ENCODE measurements around the gene GLS.
"Not testable (repeated sequence)": the region's sequence is repeated elsewhere in the genome, so short reads cannot be mapped to it uniquely, and the experiment has no call there.

Gene GLS

GRCh38 chr2:190856985-190857384 is 23.6 kb upstream of the GLS start:
- DNase-seq (ENCODE audit: low spot score): no peak

GRCh38 chr2:190858817-190859216 is 21.8 kb upstream of the GLS start:
- DNase-seq (ENCODE audit: low spot score): no peak

DNA sequence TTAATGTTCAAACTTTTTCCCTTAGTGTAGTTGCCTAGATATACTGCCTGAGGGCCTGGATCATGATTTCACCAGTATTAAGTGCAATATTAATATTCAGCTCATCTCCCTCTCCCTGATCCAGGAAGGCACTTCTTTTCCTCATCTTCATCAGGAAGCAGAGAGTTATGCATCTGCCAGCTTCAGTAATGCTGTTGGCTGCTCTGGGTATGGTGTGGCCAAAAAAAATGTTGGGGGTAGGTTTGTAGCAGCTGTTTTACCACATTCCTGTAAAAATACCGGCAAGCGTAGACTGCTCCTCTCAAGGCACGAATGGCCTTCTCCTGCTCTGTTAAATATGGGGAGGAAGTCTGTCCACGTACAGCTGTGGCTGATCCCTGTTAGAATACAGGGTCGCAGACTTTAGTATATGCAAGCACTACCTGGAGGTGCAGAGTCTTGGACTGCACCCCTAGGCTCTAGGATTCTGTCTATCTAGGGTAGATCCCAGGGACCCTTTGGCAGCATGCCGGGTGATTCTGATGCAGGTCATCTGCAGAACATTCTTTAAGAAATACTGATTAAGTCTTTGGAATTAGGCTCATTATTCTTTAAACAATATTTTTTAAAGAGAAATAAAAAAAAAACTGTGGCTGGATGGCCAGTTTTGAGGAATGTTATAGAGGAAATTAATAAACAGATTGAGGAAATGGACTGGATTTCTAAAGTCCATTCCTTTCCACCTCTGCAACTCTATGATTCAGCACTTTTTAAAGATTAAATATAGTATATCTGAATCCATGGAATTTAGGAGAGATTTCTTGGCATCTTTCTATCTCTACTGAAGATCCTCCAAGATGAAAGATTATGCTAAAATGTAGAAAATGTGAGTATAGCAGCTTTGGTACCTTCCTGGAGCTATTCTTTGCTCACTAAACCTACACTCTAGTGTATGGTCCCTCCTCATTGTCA is 21.0 kb upstream of the GLS start:
- no peak for DNase-seq (ENCODE audit: low spot score)

- DNase-seq (ENCODE audit: low spot score): no peak
Measured at GRCh38 chr2:190860985-190861680, 19.5 kb upstream of the GLS start.

- DNase-seq (ENCODE audit: low spot score): not testable (repeated sequence)
Measured at GRCh38 chr2:190862128-190862527, 18.5 kb upstream of the GLS start.

- DNase-seq (ENCODE audit: low spot score): no peak
Measured at GRCh38 chr2:190862571-190862991, 18.0 kb upstream of the GLS start.

- DNase-seq (ENCODE audit: low spot score): no peak
Measured at GRCh38 chr2:190863946-190864345, 16.7 kb upstream of the GLS start.

DNA sequence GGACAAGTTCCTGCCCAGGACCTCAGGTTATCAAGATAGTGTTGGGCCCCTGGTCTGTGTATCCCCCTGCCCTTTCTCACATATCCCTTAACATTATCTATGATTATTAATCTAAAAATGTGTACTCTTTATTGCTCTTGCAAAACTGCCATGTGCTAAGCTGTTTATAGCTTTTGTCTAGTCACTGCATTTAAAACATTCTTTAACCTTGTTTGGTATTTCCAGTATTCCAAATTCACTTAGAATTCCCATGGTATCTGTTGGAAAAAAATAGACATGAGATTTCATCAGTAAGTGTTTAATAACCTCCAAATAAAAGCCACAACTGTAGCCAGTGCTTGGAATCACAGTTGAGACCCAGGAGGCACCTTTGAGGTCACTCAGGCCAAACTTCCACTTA is 16.2 kb upstream of the GLS start:
- DNase-seq (ENCODE audit: low spot score): no peak

DNA sequence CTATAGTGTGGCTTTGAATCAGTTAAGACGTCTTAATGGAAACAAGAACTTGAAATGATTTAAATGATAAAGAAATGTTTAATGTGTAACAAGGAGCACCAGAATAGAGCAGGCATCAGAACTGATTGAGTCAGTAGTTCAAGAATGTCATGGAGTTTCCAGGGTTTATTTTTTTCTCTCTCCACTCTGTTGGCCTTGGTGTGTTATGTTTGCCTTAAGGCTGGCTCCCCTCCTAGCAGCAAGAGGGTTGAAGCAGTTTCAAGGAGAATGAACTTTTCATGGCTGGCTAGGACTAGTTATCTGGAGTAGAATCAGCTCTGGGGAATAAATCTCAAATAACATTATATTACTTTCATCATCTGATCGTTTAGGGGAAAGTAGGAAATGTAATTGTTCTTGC is 13.4 kb upstream of the GLS start:
- DNase-seq (ENCODE audit: low spot score): no peak

GRCh38 chr2:190867832-190868231 is 12.8 kb upstream of the GLS start:
- DNase-seq (ENCODE audit: low spot score): no peak

GRCh38 chr2:190869721-190870120 is 10.9 kb upstream of the GLS start:
- no peak for DNase-seq (ENCODE audit: low spot score)

DNA sequence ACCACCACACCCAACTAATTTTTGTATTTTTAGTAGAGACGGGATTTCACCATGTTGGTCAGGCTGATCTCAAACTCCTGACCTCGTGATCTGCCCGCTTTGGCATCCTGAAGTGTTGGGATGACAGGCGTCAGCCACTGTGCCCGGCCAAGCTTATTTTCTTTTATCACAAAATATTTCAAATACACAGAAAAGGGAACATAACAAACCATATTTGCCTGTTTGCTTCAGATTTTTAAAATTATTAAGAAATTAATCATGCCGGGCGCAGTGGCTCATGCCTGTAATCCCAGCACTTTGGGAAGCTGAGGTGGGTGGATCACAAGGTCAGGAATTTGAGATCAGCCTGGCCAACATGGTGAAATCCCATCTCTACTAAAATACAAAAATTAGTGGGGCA is 7.2 kb upstream of the GLS start:
- DNase-seq (ENCODE audit: low spot score): not testable (repeated sequence)

DNA sequence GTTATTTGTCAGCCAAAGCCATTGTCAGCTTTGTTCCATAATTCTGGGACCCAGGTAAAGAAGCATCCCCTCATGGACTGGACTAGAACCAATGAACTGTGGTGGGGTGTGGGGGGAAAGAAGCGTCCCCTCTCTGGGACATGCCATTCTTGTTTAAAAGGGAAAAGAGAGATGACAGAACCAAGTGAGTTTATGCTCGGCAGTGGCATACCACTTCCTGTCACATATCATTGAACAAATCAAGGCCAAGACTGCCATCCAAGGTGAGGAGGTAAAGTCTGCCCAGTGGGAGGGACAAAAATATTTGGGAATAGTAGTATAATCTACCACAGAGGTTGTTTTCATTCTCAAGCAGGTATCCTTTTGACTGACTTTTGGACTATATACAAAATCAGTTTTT is 4.7 kb upstream of the GLS start:
- DNase-seq (ENCODE audit: low spot score): no peak

GRCh38 chr2:190876631-190877030 is 4.0 kb upstream of the GLS start:
- DNase-seq (ENCODE audit: low spot score): no peak

GRCh38 chr2:190877436-190877835 is 3.2 kb upstream of the GLS start:
- no peak for DNase-seq (ENCODE audit: low spot score)

DNA sequence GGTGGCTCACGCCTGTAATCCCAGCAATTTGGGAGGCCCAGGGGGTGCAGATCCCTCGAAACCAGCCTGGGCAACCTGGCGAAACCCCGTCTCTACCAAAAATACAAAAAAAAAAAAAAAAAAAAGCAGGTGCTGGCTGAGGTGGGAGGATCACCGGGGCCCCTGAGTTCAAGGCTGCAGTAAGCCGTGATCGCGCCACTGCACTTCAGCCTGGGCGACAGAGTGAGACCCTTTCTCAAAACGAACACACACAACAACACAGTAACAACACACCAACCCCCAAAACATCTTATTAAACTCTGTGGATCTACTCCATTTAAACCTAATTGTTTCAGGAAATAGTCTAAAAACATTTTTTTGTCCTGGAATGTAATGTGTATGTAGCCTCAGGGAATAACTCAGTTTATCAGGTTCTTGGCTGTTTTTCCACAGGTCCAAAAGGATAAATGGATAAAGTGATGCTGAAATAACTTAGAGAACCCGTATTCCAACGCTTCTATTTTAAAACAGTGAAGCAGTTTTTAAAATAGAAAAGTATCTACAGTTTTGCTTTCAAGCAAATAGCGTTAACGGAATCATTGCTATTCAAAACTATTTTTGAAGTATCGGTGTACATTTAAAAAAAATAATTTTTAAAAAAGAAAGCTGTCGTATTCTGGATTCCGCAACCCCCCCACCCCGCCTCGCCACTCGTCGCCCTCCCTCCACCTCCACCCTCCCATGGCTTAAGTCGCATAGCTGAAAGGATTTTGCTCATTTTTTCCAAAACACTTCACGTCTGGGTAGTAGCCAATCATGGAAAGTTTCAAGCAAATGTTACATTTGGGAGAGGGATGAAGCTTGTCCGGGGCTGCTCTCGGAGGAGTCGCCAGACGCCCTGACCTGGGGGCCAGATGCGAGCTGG is 895 bp upstream of the GLS start:
- no peak for DNase-seq (ENCODE audit: low spot score)

- no peak for DNase-seq (ENCODE audit: low spot score)
Measured at GRCh38 chr2:190881084-190881597, 520 bp downstream of the GLS start.

- peak; percentile 66 for DNase-seq (ENCODE audit: low spot score)
Measured at GRCh38 chr2:190881598-190882410, 1.2 kb downstream of the GLS start.

DNA sequence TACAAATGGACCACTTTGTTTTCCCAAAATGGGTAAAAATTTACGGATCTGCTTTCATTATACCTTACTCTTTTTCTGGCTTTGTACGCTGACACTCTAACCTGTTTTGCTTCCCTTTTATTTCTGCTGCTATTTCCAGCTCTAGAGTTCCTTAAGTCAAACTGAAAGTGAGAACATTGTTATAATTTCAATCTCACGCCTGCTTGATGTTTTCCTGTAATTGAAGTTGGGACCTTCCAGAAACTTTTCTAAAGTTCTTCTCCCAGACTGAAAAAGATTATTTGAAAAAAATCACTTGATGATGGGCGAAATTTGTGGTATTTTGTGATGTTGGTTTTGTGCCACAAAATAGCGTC is 1.8 kb downstream of the GLS start:
- DNase-seq (ENCODE audit: low spot score): no peak

DNA sequence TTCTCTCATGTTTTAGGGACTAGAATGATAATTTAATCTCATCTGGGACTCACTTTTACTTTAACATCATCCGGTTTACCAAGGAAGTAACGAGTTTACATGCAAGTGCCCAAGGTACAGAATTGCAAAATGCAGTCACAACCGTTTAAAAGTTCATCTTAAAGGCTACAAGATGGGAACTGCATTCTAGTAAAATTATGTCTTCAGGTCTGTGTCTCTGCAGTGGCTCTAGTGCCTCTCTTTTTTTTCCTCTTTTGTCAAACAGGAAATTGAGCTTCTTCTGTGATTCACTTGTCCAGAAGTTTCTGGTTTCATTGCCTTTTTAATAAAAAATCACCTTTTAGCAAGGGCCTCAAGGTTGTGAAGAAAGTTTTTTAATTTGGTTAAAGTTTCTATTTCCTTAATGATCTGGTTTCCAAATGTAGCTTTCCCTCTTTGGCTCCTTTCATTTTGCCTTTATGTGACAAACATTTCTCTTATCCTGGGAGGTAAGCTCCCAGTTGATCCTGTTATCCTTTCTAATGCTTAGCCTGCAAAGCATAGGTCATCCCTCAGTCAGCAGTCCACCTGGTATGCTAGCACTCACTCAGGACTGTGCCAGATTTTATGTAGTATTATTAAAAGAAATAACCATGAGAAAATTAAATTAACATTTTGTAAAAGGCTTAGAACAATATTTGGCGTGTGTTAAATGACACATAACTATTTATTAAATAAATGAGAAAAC is 2.4 kb downstream of the GLS start:
- DNase-seq (ENCODE audit: low spot score): no peak

GRCh38 chr2:190885844-190886243 is 5.2 kb downstream of the GLS start:
- DNase-seq (ENCODE audit: low spot score): not testable (repeated sequence)
